ENCODE results near the gene MCM10.

The MCM10 gene

GRCh38 chr10:13168781-13169180 lies 7.4 kb downstream of the MCM10 start:
- no peaks in the 10 kb centered on the region for H3K27me3 ChIP-seq (ENCODE audit: insufficient read depth, low read length)
- H3K9ac ChIP-seq (ENCODE audit: low read depth, low read length): no peak overlapping the region
- H3K36me3 ChIP-seq (ENCODE audit: insufficient read depth, low read depth, low read length): peaks cover 97% of the 10 kb centered on the region
- no peak overlapping the region for H3K27ac ChIP-seq (ENCODE audit: low read length)
- H3K4me1 ChIP-seq (ENCODE audit: insufficient read depth, low read length): no peaks in the 10 kb centered on the region
- H3K4me3 ChIP-seq (ENCODE audit: low read length): no peak overlapping the region
- H3K9me3 ChIP-seq (ENCODE audit: insufficient read depth, low read depth, low read length): no peaks in the 10 kb centered on the region

GRCh38 chr10:13173616-13174015 lies 12.3 kb downstream of the MCM10 start:
- Histone ChIP-seq H3K27ac (ENCODE audit: low read length) (no peak overlapping the region), H3K4me3 (ENCODE audit: low read length) (no peak overlapping the region), H3K9me3 (ENCODE audit: insufficient read depth, low read depth, low read length) (no peaks in the 10 kb centered on the region), H3K9ac (ENCODE audit: low read depth, low read length) (no peak overlapping the region), H3K27me3 (ENCODE audit: insufficient read depth, low read length) (no peaks in the 10 kb centered on the region), H3K4me1 (ENCODE audit: insufficient read depth, low read length) (no peaks in the 10 kb centered on the region), H3K36me3 (ENCODE audit: insufficient read depth, low read depth, low read length) (peaks cover 100% of the 10 kb centered on the region)

DNA sequence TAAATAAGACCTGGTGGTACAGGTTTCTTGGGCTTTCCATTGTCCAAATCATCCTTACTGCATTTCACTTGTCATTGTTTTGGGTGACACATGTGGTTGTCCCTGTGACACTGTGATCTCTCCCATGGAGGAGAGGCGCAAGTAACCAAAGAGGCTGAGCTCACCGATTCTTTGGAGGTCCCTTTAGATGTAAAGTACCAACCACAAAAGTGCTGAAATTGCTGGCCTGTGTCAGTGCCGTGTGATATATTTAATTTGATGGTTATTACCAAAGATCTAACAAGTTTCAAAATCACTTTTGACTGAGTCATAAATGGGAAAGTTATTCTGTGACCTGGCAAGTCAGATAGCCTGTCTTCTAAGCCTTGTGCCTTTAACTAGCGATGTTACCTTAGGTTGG lies 19.4 kb downstream of the MCM10 start:
- peaks cover 99% of the 10 kb centered on the region for H3K36me3 ChIP-seq (ENCODE audit: insufficient read depth, low read depth, low read length)
- no peaks in the 10 kb centered on the region for H3K27me3 ChIP-seq (ENCODE audit: insufficient read depth, low read length)
- H3K9me3 ChIP-seq (ENCODE audit: insufficient read depth, low read depth, low read length): no peaks in the 10 kb centered on the region
- H3K27ac ChIP-seq (ENCODE audit: low read length): no peak overlapping the region
- no peak overlapping the region for H3K4me3 ChIP-seq (ENCODE audit: low read length)
- no peaks in the 10 kb centered on the region for H3K4me1 ChIP-seq (ENCODE audit: insufficient read depth, low read length)
- H3K9ac ChIP-seq (ENCODE audit: low read depth, low read length): no peak overlapping the region

- Histone ChIP-seq H3K9me3 (ENCODE audit: insufficient read depth, low read depth, low read length) (no peaks in the 10 kb centered on the region), H3K9ac (ENCODE audit: low read depth, low read length) (no peak overlapping the region), H3K4me1 (ENCODE audit: insufficient read depth, low read length) (no peaks in the 10 kb centered on the region), H3K4me3 (ENCODE audit: low read length) (no peak overlapping the region), H3K27me3 (ENCODE audit: insufficient read depth, low read length) (no peaks in the 10 kb centered on the region), H3K36me3 (ENCODE audit: insufficient read depth, low read depth, low read length) (peaks cover 99% of the 10 kb centered on the region), H3K27ac (ENCODE audit: low read length) (no peak overlapping the region)
Observed at GRCh38 chr10:13182424-13182823, 21.1 kb downstream of the MCM10 start.

DNA sequence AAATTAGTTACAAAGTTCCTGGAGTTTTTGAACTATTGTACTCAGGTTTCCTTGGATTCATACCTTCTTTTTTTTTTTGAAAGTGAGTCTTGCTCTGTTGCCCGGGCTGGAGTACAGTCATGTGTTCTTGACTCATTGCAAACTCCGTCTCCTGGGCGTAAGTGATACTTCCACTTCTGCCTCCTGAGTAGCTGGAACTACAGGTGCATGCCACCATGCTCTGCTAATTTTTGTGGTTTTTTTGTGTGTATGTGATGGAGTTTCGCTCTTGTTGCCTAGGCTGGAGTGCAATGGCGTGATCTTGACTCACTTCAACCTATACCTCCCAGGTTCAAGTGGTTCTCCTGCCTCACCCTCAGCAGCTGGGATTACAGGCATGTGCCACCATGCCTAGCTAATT lies 22.3 kb downstream of the MCM10 start:
- no peaks in the 10 kb centered on the region for H3K9me3 ChIP-seq (ENCODE audit: insufficient read depth, low read depth, low read length)
- H3K27me3 ChIP-seq (ENCODE audit: insufficient read depth, low read length): no peaks in the 10 kb centered on the region
- H3K4me1 ChIP-seq (ENCODE audit: insufficient read depth, low read length): no peaks in the 10 kb centered on the region
- H3K4me3 ChIP-seq (ENCODE audit: low read length): no peak overlapping the region
- no peak overlapping the region for H3K27ac ChIP-seq (ENCODE audit: low read length)
- H3K9ac ChIP-seq (ENCODE audit: low read depth, low read length): no peak overlapping the region
- peaks cover 99% of the 10 kb centered on the region for H3K36me3 ChIP-seq (ENCODE audit: insufficient read depth, low read depth, low read length)

- Histone ChIP-seq H3K9ac (ENCODE audit: low read depth, low read length) (no peak overlapping the region), H3K4me3 (ENCODE audit: low read length) (no peak overlapping the region), H3K27ac (ENCODE audit: low read length) (no peak overlapping the region), H3K27me3 (ENCODE audit: insufficient read depth, low read length) (no peaks in the 10 kb centered on the region), H3K9me3 (ENCODE audit: insufficient read depth, low read depth, low read length) (no peaks in the 10 kb centered on the region), H3K36me3 (ENCODE audit: insufficient read depth, low read depth, low read length) (peaks cover 99% of the 10 kb centered on the region), H3K4me1 (ENCODE audit: insufficient read depth, low read length) (no peaks in the 10 kb centered on the region)
Observed at GRCh38 chr10:13184276-13184675, 22.9 kb downstream of the MCM10 start.

DNA sequence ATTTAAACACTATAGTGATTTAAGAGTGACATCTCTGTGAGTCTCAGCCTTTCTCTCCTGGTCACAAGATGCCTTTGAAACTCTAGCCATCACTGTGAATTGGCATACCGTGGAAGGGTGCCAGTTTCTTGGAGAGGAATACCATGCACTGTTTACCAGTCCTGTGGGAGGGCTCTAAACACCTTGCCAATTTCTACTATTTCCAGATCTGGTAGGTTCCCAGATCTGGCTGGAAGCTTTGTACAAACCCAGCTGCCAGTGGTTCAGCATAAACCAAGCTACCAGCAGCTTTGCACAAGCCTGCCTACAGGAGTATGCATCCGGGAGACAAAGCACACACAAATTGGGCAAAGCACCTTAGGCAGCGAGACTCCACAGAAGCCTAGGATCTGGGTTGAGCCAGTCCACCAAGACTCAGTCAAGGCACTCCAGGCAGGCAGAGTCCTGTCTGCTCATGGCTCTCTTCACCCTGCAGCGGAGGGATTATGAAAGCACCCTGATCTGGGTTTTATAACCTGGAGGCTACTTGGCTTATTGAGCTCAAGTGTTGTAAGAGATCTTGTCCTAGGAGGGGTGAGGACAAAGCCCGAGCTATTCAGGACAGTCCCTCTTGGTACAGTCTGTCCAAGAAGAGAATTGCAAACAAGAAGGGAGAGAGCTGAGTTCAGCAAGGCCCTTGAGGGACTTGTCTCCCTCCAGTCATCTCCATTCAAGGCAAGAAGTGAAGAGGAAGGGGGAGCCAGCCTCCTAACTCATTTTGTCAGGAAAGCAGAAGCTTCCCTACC lies 23.6 kb downstream of the MCM10 start:
- Histone ChIP-seq H3K9ac (ENCODE audit: low read depth, low read length) (no peak overlapping the region), H3K4me3 (ENCODE audit: low read length) (no peak overlapping the region), H3K9me3 (ENCODE audit: insufficient read depth, low read depth, low read length) (no peaks in the 10 kb centered on the region), H3K27ac (ENCODE audit: low read length) (no peak overlapping the region), H3K36me3 (ENCODE audit: insufficient read depth, low read depth, low read length) (peaks cover 99% of the 10 kb centered on the region), H3K27me3 (ENCODE audit: insufficient read depth, low read length) (no peaks in the 10 kb centered on the region), H3K4me1 (ENCODE audit: insufficient read depth, low read length) (no peaks in the 10 kb centered on the region)

GRCh38 chr10:13187135-13187534 lies 25.8 kb downstream of the MCM10 start:
- no peaks in the 10 kb centered on the region for H3K27me3 ChIP-seq (ENCODE audit: insufficient read depth, low read length)
- H3K9ac ChIP-seq (ENCODE audit: low read depth, low read length): no peak overlapping the region
- H3K36me3 ChIP-seq (ENCODE audit: insufficient read depth, low read depth, low read length): peaks cover 100% of the 10 kb centered on the region
- H3K4me1 ChIP-seq (ENCODE audit: insufficient read depth, low read length): no peaks in the 10 kb centered on the region
- H3K4me3 ChIP-seq (ENCODE audit: low read length): no peak overlapping the region
- H3K27ac ChIP-seq (ENCODE audit: low read length): no peak overlapping the region
- H3K9me3 ChIP-seq (ENCODE audit: insufficient read depth, low read depth, low read length): no peaks in the 10 kb centered on the region

DNA sequence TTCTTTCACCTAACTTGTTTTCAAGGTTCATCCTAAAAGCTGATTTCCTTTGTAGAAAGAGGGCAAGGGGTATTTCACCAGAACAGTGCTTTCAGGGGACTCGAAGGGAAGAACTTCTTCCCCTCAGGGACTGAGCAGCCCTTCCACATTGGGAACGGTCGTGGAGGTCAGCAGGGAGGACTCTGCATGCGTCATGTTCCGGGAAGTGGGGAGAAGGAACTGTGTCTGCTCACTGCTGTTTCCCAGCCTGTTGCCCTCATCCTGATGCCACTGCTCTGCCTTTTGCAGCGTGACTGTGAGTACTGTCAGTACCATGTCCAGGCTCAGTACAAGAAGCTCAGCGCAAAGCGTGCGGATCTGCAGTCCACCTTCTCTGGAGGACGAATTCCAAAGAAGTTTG lies 27.2 kb downstream of the MCM10 start:
- Histone ChIP-seq H3K9ac (ENCODE audit: low read depth, low read length) (no peak overlapping the region), H3K27me3 (ENCODE audit: insufficient read depth, low read length) (no peaks in the 10 kb centered on the region), H3K36me3 (ENCODE audit: insufficient read depth, low read depth, low read length) (peaks cover 100% of the 10 kb centered on the region), H3K4me1 (ENCODE audit: insufficient read depth, low read length) (no peaks in the 10 kb centered on the region), H3K9me3 (ENCODE audit: insufficient read depth, low read depth, low read length) (no peaks in the 10 kb centered on the region), H3K4me3 (ENCODE audit: low read length) (no peak overlapping the region), H3K27ac (ENCODE audit: low read length) (no peak overlapping the region)

DNA sequence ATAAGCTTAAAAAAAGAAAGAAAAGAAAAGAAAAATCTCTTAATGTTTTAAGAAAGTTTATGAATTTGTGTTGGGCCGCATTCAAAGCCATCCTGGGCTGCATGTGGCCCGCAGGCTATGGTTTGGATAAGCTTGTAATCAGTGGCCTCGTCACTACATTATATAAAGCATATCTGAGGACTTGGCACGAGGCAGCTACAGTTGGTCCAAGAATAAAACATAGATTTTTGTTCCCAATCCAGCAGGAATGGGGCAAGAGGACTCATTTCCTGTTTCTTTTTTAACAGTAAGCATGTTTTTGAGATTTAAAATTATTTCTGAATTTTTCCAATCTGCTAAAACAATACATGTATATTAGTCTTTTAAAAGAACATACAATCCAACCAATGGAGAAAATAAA lies 28.6 kb downstream of the MCM10 start:
- Histone ChIP-seq H3K9ac (ENCODE audit: low read depth, low read length) (no peak overlapping the region), H3K36me3 (ENCODE audit: insufficient read depth, low read depth, low read length) (peaks cover 100% of the 10 kb centered on the region), H3K4me3 (ENCODE audit: low read length) (no peak overlapping the region), H3K27ac (ENCODE audit: low read length) (no peak overlapping the region), H3K27me3 (ENCODE audit: insufficient read depth, low read length) (no peaks in the 10 kb centered on the region), H3K9me3 (ENCODE audit: insufficient read depth, low read depth, low read length) (no peaks in the 10 kb centered on the region), H3K4me1 (ENCODE audit: insufficient read depth, low read length) (no peaks in the 10 kb centered on the region)

GRCh38 chr10:13190816-13191215 lies 29.5 kb downstream of the MCM10 start:
- no peak overlapping the region for H3K4me3 ChIP-seq (ENCODE audit: low read length)

DNA sequence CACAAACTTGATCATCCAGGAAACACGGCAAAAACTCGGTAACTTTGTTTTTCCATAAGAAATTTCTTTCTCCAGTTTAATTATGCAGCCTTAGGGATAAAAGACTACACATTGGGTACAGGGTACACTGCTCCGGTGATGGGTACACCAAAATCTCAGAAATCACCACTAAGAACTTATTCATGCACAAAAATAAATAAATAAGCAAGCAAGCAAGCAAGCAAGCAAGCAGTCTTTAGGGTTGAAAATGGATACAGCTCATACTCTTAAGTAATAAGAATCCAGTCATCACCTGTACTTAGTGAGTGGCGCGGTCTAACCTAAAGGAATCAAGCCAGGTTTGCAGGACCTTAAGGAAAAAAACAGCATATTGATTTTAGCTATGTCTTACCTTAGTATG lies 30.0 kb downstream of the MCM10 start:
- Histone ChIP-seq H3K9ac (ENCODE audit: low read depth, low read length) (no peak overlapping the region), H3K27ac (ENCODE audit: low read length) (no peak overlapping the region), H3K27me3 (ENCODE audit: insufficient read depth, low read length) (no peaks in the 10 kb centered on the region), H3K4me1 (ENCODE audit: insufficient read depth, low read length) (no peaks in the 10 kb centered on the region), H3K9me3 (ENCODE audit: insufficient read depth, low read depth, low read length) (no peaks in the 10 kb centered on the region), H3K36me3 (ENCODE audit: insufficient read depth, low read depth, low read length) (peaks cover 98% of the 10 kb centered on the region), H3K4me3 (ENCODE audit: low read length) (no peak overlapping the region)

More at GRCh38 chr10:13190816-13191215, 29.5 kb downstream of the MCM10 start:
- Histone ChIP-seq H3K9me3 (ENCODE audit: insufficient read depth, low read depth, low read length) (no peaks in the 10 kb centered on the region), H3K4me1 (ENCODE audit: insufficient read depth, low read length) (no peaks in the 10 kb centered on the region), H3K27ac (ENCODE audit: low read length) (no peak overlapping the region), H3K9ac (ENCODE audit: low read depth, low read length) (no peak overlapping the region), H3K27me3 (ENCODE audit: insufficient read depth, low read length) (no peaks in the 10 kb centered on the region), H3K36me3 (ENCODE audit: insufficient read depth, low read depth, low read length) (peaks cover 99% of the 10 kb centered on the region)
